ENCODE data around the gene IL20RB.

The IL20RB gene

DNA sequence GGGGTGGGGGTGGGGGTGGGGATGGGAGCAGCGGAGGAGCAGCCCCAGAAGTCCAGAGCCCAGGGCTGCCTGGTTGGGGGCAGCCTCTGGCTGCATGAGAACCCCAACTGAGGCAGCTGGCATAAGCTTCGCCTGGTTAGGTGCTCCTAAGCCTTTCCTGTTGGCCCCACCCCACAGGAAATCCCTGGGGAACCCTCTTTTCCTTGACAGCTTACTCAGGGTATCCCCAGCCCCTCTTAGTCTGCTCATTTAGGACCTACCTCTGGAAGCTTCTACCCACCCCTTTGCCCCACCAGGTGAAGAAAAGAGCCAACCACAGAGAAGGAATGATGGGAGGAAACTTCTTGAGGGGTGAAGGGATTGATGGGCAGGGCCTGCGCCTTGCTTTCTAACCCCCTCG, 53.4 kb downstream of the IL20RB start (continued):
- TF ChIP-seq, protein P1, sequence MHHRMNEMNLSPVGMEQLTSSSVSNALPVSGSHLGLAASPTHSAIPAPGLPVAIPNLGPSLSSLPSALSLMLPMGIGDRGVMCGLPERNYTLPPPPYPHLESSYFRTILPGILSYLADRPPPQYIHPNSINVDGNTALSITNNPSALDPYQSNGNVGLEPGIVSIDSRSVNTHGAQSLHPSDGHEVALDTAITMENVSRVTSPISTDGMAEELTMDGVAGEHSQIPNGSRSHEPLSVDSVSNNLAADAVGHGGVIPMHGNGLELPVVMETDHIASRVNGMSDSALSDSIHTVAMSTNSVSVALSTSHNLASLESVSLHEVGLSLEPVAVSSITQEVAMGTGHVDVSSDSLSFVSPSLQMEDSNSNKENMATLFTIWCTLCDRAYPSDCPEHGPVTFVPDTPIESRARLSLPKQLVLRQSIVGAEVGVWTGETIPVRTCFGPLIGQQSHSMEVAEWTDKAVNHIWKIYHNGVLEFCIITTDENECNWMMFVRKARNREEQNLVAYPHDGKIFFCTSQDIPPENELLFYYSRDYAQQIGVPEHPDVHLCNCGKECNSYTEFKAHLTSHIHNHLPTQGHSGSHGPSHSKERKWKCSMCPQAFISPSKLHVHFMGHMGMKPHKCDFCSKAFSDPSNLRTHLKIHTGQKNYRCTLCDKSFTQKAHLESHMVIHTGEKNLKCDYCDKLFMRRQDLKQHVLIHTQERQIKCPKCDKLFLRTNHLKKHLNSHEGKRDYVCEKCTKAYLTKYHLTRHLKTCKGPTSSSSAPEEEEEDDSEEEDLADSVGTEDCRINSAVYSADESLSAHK (tag by site-specific recombination; IDR thresholded peaks at IDR 0.05): no peak
- TF ChIP-seq ZNF530 (tag by site-specific recombination; IDR thresholded peaks at IDR 0.05; ENCODE audit: low read depth): no peak
- TF ChIP-seq ZNF626 (tag by site-specific recombination; IDR thresholded peaks at IDR 0.05): no peak
- TF ChIP-seq GLIS1 (tag by site-specific recombination; IDR thresholded peaks at IDR 0.05): no peak
- no peak for TF ChIP-seq KLF7 (tag by site-specific recombination; IDR thresholded peaks at IDR 0.05; ENCODE audit: borderline replicate concordance)
- no peak for TF ChIP-seq ZNF391 (tag by site-specific recombination; IDR thresholded peaks at IDR 0.05; ENCODE audit: borderline replicate concordance, low read depth)
- no peak for TF ChIP-seq ZNF521 (tag by site-specific recombination; IDR thresholded peaks at IDR 0.05)
- no peak for TF ChIP-seq SP3 (tag by site-specific recombination; IDR thresholded peaks at IDR 0.05)
- TF ChIP-seq, protein P2, sequence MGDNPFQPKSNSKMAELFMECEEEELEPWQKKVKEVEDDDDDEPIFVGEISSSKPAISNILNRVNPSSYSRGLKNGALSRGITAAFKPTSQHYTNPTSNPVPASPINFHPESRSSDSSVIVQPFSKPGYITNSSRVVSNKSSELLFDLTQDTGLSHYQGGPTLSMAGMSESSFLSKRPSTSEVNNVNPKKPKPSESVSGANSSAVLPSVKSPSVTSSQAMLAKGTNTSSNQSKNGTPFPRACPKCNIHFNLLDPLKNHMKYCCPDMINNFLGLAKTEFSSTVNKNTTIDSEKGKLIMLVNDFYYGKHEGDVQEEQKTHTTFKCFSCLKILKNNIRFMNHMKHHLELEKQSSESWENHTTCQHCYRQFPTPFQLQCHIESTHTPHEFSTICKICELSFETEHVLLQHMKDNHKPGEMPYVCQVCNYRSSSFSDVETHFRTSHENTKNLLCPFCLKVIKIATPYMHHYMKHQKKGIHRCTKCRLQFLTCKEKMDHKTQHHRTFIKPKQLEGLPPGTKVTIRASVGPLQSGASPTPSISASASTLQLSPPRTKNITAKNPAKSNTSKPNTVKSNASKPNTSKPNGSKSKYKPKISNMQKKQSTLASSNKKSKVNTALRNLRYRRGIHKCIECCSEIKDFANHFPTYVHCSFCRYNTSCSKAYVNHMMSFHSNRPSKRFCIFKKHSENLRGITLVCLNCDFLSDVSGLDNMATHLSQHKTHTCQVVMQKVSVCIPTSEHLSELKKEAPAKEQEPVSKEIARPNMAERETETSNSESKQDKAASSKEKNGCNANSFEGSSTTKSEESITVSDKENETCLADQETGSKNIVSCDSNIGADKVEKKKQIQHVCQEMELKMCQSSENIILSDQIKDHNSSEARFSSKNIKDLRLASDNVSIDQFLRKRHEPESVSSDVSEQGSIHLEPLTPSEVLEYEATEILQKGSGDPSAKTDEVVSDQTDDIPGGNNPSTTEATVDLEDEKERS (tag by site-specific recombination; IDR thresholded peaks at IDR 0.05): no peak
- no peak for TF ChIP-seq ZEB2 (tag by site-specific recombination; IDR thresholded peaks at IDR 0.05)

- no peaks in the 10 kb centered on the region for H3K36me3 ChIP-seq (ENCODE audit: control insufficient read depth in 2 of 2, insufficient read depth in 1 of 2, low read length in 2 of 2)
- CTCF ChIA-PET: no interaction called here
- H3K27ac ChIP-seq (ENCODE audit: extremely low read depth, low read depth, low read length): no peak overlapping the region
- no peaks in the 10 kb centered on the region for H3K4me1 ChIP-seq (ENCODE audit: control insufficient read depth, insufficient read depth, low read length)
- POLR2A ChIA-PET: no interaction called here
- TF ChIP-seq ZXDB (tag by site-specific recombination; IDR thresholded peaks at IDR 0.05) (no peak), ZFP3 (tag by site-specific recombination; IDR thresholded peaks at IDR 0.05; ENCODE audit: low read depth) (no peak), ZNF394 (tag by site-specific recombination; IDR thresholded peaks at IDR 0.05; ENCODE audit: borderline replicate concordance) (no peak), ZNF324 (tag by site-specific recombination; IDR thresholded peaks at IDR 0.05) (no peak), ZNF704 (tag by site-specific recombination; IDR thresholded peaks at IDR 0.05) (no peak), ZBTB20 (tag by site-specific recombination; IDR thresholded peaks at IDR 0.05) (no peak), ZNF341 (tag by site-specific recombination; IDR thresholded peaks at IDR 0.05; ENCODE audit: low read depth) (no peak)
- TF ChIP-seq, protein P2 (tag by site-specific recombination; IDR thresholded peaks at IDR 0.05): no peak
- H3K4me3 ChIP-seq (ENCODE audit: low read depth, low read length): no peak overlapping the region
- no peaks in the 10 kb centered on the region for H3K9me3 ChIP-seq (ENCODE audit: control insufficient read depth, insufficient read depth, low read depth, low read length)
Measured at GRCh38 chr3:137012097-137012501, 54.3 kb downstream of the IL20RB start.

Measured in HEK293 (cell line).